ENCODE data around the gene APOL4.

GRCh38 chr22:36148411-36148810, 53.2 kb downstream of the APOL4 start:
- TF ChIP-seq, protein P1, sequence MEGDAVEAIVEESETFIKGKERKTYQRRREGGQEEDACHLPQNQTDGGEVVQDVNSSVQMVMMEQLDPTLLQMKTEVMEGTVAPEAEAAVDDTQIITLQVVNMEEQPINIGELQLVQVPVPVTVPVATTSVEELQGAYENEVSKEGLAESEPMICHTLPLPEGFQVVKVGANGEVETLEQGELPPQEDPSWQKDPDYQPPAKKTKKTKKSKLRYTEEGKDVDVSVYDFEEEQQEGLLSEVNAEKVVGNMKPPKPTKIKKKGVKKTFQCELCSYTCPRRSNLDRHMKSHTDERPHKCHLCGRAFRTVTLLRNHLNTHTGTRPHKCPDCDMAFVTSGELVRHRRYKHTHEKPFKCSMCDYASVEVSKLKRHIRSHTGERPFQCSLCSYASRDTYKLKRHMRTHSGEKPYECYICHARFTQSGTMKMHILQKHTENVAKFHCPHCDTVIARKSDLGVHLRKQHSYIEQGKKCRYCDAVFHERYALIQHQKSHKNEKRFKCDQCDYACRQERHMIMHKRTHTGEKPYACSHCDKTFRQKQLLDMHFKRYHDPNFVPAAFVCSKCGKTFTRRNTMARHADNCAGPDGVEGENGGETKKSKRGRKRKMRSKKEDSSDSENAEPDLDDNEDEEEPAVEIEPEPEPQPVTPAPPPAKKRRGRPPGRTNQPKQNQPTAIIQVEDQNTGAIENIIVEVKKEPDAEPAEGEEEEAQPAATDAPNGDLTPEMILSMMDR (IDR thresholded peaks at IDR 0.05; ENCODE audit: borderline replicate concordance, extremely low read depth, low read length, poor library complexity, severe bottlenecking), result no peak
- no peak for TF ChIP-seq EZH2 (IDR thresholded peaks at IDR 0.05; ENCODE audit: borderline replicate concordance, low read depth, low read length, severe bottlenecking)

Data from DND-41 (cell line).